HG02763 (cell line): ENCODE results near the gene HS3ST4.

ENCODE experiments used
- ATAC-seq: cut with Tn5 transposase; IDR thresholded peaks from one replicate; pipeline ENCODE4 v1.9.1; 2021; ENCODE audit warnings: mild to moderate bottlenecking, moderate library complexity; ENCODE audit not compliant: unreplicated experiment

Gene HS3ST4

GRCh38 chr16:26158142-26158759 is 466.5 kb downstream of the HS3ST4 start:
- no peak for ATAC-seq

GRCh38 chr16:26161461-26162180 is 469.9 kb downstream of the HS3ST4 start:
- no peak for ATAC-seq

- ATAC-seq = no peak
Observed at GRCh38 chr16:26169473-26169872, 477.7 kb downstream of the HS3ST4 start.

GRCh38 chr16:26175944-26176343 is 484.2 kb downstream of the HS3ST4 start:
- no peak for ATAC-seq

GRCh38 chr16:26177438-26177837 is 485.7 kb downstream of the HS3ST4 start:
- no peak for ATAC-seq

- no peak for ATAC-seq
Observed at GRCh38 chr16:26178298-26178697, 486.5 kb downstream of the HS3ST4 start.

GRCh38 chr16:26186091-26186615 is 494.4 kb downstream of the HS3ST4 start:
- no peak for ATAC-seq
